Ureter (tissue), 1 donor: ENCODE measurements around the gene PABPN1. TPM values are rescaled to one million over a fixed set of nuclear protein-coding genes. Genes with fewer than 3 reads are reported as not detected.
A peak's percentile ranks its signal among the peaks of the same experiment; 100 is the strongest.
"Not testable (repeated sequence)": the region's sequence is repeated elsewhere in the genome, so short reads cannot be mapped to it uniquely, and the experiment has no call there.

ENCODE experiments used
- DNase-seq: peaks from one replicate; pipeline ENCODE4 v3.0.0-alpha.2; 2020; ENCODE audit warnings: low spot score
- total RNA-seq: library from RNA; stranded (reverse); gene quantifications from one replicate; pipeline ENCODE4 v1.2.4, GENCODE V29; 2023
- donor health status: DM: yes; HTN: yes; CAD: no.

PABPN1 gene
- total RNA-seq, 1 donor from 2014 or later: 178 TPM

DNA sequence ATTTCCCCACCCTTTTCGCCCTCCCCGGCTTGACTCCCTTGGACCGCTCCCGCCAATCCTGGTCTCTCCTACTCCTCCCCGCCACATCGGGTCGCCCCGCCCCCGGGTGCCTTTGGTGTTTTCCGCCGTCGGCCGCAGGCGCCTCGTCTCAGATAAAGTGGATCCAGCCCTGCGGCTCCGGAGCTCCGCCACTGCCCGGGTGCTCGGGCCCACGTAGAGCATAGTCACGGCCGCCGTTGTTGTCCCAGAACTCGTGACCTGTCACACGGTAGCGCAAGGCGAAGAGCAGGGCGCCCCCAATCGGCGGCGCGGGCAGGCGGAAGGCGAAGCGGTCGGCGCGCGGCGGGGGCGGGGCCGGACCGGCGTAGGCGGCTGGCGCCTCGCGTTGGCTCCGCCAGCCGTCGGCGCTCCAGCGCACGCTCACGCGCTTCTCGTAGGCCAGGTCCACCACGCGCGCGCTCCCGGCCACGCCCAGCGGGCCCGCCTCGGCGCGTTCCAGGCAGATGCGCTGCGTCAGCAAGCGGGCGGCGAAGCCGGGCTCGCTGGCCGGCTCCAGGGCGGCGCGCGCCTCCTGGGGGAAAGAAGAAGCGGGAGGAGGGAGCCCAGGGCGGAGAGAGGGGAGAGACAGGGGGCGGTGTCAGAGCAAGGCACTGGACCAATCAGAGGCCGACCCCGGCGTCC, 19.8 kb upstream of the PABPN1 start:
- DNase-seq: peak; percentile 98

GRCh38 chr14:23301969-23302289, 19.3 kb upstream of the PABPN1 start:
- DNase-seq: no peak

- DNase-seq: peak; percentile 75
Observed at GRCh38 chr14:23302290-23303225, 18.7 kb upstream of the PABPN1 start, which contains the start of gene PPP1R3E. PPP1R3E (minus strand) TSS chr14:23302859; CDS start chr14:23302576, 283 bp downstream.

DNA sequence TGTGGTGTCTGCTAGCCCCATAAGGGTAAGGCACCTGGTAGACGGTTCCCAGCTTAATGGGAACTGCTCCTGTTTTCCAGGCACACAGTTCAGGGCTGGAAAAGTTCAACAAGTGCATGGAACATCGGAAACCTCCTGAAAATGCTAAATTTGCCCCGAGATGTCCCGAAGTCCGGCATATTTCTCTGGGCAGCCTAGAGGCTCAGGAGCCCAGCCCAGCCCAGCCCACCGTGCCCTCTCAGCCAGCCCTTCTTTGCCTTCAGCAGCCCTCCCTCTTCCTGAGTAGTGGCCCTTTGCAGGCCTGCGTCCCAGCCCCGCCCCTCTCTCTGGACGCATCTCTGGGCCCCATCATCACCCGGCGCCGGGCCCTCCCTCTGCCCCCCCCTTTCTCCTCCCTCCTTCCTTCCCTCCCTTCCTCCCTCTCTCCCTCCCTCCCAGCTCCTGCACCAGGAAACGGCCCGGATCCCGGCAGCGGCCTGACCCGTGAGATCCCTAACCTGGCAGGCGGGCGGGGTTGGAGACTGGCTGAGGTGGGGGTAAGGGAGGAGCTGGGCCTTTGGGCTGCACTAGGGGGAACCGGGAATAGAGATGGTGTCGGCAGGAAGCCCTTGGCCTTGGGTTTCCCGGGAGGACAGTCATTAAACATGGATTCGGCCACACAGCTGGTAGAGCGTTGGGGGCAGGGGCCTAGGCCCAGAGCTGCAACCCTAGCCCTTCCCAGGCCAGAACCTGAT, 14.7 kb upstream of the PABPN1 start, which contains the start of gene BCL2L2:
BCL2L2 (plus strand) TSS at position 422 of the 734 bp plus-strand sequence. CDS start 935 bp downstream, outside the sequence.
- peak; percentile 94 for DNase-seq

DNA sequence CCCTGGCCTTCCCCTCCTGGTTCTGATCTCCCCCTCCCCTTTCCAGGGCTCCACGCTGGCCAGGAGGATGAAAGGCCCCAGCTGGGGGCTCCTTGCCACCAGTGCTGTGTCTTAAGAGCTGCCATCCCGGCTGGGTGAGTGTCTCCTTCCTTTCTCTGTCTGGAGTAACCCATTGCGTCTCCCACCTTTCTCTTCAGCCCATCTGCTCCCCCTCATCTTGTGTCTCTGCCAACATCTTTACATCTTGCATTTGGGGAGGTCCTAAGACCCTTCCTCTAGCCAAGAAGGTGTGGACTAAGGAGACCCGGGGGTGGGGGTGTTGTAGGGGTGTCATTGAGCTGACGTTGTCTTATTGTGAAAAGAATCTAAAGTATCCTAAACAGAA, 14.1 kb upstream of the PABPN1 start:
- no peak for DNase-seq

GRCh38 chr14:23307687-23308644, 13.3 kb upstream of the PABPN1 start:
- DNase-seq: no peak

GRCh38 chr14:23308721-23309445, 12.4 kb upstream of the PABPN1 start:
- DNase-seq: no peak

DNA sequence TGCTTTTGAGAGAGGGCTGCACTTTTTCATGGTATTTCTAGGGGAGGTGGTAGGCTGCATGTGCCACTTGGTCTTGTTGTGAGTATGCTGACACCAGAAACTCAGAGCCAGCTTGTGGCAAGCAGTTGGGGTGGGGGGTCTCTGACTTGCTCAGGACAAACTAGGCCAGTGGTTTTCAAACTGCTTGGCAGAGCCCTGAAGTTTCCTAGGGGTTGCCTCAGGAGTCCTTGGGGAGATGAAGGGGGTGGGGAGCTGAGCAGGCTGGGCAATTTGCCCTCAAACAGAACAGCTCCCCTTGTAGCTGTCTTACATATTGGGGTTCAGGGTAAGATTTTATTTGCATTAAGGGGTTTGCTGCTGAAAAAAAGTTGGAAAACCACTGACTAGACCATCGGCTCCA, 10.7 kb upstream of the PABPN1 start:
- DNase-seq: no peak

DNA sequence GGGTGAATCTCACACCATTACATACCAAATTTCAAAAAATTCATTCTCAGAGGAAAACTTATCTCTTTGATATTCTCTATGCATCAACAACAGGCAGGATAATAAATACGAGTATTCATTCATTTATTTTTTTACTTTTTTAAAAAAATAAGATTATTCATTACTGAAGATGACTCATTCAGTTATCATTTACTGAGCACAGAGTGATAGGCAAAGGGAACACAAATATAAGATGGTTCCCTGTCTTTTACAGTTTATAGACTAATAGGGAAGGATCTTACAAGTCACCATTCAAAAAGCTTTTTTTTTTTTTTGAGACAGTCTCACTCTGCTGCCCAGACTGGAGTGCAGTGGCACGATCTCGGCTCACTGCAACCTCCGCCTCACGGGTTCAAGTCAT, 5.0 kb upstream of the PABPN1 start:
- DNase-seq: no peak

DNA sequence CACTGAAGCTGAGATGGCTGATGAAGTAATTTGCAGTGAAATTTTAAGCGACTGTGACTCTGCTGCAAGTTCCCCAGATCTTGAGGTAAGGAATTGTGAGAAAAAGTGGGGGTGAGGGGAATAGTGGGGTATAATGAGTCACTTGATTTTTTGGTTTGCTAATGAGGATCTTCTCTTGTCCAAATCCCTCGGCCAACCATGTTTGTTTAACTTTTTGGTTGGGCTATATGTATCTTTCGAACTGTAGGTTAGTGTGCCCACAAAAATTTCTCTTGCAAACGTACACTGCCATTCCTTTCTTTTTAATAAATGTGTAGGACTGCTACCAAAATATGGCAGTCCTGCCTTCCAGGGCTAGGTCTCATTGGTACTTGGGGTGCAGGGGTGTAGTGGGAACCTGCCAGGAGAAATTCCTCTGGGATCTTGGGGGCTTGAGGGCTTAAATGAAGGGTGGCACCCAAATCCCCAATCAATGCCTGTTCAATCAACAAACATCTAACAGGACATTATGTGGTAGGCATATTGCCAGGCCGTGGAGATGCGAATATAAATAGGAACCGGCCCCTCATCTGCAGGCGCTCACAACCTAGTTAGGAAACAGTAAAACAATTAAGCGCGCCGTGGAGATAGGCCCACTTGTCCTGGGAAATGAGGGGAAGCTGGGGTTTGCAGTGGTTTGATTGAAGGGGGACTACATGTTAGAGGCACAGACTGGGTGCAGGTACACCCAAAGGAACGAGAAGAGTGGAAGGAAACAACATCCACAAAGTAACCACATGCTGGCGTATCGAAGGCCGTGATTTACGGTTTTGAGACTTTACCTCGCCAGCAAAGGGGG, 1.3 kb upstream of the PABPN1 start:
- no peak for DNase-seq

GRCh38 chr14:23321572-23322547, 603 bp downstream of the PABPN1 start:
- DNase-seq: peak; percentile 65

DNA sequence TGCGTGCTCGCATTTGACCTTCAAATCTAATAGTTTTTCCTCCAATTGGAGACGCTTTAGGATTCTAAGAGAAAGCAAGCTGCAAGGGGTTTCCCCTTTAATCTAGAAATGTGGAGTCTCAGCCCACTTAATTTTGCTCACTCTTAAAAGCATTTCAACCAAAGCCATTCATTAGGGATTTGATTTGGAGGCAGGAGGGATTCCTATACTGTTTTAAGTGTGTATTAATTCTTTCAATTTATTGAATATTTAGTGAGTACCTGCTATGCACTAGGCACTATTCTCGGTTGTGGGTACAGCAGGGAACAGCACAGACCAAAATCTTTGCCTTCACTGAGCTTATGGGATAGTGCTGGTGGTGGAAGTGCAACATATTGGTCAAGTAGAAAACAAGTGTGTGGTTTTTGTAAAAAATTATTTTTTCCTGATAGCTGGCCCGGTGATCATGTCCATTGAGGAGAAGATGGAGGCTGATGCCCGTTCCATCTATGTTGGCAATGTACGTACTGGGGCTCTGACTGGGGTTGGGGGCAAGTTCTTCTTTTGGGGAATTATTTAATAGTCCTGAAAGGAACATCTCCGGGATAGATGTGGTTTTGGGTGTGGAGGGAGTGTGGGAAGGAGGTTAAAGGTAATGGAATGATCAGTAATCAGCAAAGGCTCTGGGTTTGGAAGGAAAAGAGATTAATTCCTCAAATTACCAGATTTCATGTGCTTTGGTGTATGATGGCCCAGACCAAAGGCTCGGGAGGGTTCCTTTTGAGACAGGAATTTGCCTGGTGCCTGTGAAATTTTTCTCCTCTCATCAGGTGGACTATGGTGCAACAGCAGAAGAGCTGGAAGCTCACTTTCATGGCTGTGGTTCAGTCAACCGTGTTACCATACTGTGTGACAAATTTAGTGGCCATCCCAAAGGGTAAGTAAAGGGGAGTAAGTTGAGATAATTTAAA, 1.6 kb downstream of the PABPN1 start:
- no peak for DNase-seq

DNA sequence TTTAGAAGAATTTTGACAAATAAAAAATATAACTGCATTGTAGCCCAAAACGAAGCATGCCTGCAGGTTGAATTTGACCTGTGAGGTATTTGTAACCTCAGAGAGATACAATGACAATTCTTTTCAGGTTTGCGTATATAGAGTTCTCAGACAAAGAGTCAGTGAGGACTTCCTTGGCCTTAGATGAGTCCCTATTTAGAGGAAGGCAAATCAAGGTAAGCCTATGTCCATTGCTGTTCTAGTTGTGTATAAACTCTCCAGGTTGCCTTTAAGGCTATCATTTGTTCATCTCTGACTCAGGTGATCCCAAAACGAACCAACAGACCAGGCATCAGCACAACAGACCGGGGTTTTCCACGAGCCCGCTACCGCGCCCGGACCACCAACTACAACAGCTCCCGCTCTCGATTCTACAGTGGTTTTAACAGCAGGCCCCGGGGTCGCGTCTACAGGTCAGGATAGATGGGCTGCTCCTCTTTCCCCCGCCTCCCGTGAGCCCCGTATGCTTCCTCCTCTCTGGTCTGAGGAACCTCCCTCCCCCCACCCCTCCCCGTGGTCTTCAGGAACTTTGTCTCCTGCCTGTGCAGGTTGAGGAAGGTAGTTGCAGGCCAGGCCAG, 2.7 kb downstream of the PABPN1 start:
- no peak for DNase-seq

GRCh38 chr14:23324455-23324846, 3.2 kb downstream of the PABPN1 start:
- no peak for DNase-seq

- DNase-seq: no peak
Observed at GRCh38 chr14:23324993-23325392, 3.7 kb downstream of the PABPN1 start.

- DNase-seq: not testable (repeated sequence)
Observed at GRCh38 chr14:23325746-23326145, 4.5 kb downstream of the PABPN1 start.
